IPS-11a (cell line): ENCODE data around the gene ZFPM1.
A peak's percentile ranks its signal among the peaks of the same experiment; 100 is the strongest.

ENCODE experiments used
- H3K4me3 ChIP-seq: one replicate; pipeline ENCODE4 v1.5.1; 2013; ENCODE audit warnings: low read depth, low read length, control low read depth

ZFPM1 gene

DNA sequence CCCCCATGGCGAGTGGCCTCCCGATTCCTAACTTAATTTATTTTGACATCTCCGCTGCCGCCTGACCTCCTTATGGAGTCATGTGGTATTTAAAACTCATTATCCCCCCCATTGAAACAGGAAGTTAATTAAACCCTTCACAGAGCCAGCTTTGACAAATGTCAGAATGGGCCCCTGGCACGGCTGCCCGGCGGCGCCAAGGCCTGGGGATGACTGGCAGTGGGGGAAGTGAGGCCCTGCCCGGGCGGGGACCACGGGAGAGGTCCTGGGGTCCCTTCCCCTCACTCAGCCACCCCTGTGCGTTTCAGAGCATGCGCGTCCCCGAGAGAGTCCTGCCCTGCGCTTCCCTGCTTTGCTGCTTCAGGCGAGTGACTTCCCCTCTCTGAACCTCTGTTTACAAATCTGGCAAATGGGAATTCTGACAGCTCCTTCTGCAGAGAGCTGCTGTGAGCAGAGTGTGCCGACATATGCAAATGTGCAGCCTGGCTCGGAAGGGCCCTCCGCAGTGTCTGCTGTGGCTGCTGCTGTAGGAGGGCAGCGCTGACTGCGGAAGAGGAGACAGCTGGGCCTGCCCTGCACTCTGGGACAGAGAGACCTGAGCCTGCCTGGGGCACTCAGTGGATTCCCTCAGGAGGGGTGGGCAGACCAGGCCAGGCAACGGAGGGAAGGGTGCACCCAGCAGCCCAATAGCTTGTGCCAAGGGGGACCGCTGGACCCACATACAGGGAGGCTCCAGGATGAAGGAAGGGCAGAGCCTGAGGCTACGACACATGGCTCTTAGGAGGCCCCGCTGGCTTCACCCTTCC is 4.4 kb upstream of the ZFPM1 start:
- H3K4me3 ChIP-seq: no peak overlapping the region

DNA sequence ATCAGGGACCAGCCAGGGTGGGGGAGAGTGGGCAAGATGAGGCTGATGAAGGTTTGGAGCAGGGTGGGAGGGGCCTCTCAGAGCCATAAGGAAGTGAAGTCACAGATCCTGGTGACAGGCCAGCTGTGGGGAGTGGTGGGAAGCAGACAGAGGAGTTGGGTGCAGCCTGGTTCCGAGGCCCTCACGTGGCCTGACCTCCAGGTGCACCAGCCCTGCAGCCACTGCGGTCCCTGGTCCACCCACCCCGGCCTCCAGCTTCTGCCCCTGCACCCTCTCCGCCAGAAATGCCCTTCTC is 3.9 kb upstream of the ZFPM1 start:
- no peak overlapping the region for H3K4me3 ChIP-seq

DNA sequence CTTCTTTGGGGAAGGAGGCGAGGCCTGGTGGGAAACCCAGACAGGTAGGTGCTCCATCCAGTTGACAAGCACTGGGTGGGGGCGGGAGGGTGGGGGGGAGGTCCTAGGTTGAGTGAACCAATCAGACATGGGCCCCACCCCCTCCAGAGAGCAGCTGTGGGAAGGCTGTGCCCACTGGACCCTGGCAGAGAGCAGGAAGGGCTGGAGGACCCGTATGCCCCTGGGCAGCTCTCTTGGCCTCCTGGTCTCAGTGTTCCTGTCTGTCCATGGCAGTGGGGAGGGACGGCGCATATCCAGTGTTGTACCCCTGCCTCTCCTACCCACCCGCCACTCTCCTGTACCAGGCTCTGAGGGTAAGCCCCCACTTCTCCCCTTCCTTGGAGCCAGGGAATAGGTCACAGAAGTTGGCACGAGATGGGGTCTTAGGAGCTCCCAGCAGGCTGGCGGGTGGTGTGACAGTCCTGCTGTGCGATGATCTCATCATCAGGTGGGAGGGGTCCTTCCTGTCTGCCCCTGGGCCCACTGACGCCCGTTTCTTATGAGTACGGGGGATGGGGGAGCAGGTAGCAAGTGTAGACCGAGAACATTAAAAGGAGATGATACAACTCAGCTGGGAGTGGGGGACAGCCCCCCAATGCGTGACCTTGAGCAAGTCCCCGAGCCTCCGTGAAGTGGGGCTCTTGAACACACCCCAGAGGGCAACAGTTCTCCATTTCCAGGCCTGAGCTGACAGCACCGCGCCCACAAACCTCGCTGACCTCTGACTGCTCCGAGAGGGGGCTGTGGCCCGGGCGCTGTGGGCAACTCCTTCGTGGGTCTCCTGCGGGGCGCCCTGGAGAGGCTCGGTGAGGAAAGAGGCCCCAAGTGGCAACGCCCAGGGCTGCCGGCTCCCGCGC is 1.2 kb upstream of the ZFPM1 start:
- H3K4me3 ChIP-seq: no peak overlapping the region

DNA sequence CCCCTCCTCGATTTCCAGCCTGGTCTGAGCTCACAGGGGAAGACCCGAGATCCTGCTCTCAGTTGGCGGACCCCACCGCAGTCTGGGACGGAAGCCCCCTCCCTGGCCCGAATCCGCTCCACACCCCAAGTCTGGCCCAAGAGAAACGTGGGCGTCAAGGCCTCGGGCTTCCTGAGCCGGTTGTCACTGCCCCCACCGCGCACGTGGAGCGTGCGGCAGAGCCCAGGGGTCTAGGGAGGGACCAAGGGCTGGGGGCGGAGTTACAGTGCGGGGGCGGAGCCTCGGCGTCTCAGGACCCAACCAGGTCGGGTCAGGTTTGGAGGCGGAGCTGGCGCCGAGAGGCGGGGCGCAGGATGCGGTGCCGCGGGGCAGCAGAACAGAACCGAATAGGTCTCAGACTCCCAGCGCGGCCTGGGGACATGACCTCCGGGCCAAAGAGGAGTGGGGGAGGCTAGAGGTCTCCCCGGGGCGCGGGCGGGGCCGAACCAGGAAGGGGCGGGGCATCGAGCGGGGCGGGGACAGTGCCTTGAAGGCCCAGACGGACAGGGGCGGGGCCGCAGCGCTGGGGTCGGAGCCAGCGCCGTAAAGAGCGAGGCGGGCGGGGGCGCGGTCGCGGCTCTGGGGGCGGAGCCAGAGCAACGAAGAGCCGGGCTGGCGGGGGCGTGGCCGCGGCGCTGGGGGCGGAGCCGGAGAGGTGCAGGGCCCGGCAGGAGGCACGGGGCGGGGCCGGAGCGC is 431 bp upstream of the ZFPM1 start:
- peak overlapping the region; percentile 54 for H3K4me3 ChIP-seq

DNA sequence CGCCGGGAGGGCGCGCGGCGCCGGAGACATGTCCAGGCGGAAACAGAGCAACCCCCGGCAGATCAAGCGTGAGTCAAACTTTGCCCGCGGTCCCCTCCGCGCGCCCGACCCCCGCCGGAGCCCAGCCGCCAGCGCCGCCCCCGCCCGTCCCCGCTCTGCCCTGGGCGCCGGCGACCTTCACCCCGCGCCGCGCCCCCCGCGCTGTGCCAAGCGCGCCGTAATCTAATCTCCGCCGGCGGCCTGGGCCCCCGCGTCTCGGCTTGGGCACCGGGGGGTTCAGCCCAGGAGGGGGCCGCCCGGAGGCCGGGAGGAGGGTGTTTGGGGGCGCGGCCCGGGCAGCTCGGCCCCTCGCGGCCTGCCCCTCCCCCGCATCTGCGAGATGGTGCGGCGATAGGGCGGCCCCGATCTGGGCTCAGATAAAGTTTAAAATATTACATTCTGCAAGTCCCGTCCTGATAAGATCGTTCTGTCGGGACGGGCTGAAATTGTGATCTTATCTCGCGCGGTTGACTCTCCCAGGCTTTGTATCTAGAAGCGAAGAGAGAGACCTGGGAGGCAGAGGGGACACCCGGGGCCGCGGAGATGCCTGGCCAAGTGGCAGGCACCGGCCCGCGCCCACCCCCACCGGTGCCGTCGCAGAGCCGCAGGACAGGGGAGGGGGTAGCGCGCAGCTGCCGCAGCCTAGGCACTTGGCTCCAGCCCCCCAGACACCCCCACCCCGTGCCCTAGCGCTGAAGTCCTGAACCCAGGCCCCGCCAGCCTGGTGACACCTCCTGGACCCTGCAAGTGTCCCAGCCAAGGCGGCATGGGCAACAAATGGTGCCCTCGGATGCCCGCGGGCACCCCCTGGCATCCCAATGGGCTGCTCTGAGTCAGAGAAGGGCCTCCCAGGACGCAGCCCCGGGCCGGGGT is 787 bp downstream of the ZFPM1 start:
- H3K4me3 ChIP-seq: peak overlapping the region; percentile 17

DNA sequence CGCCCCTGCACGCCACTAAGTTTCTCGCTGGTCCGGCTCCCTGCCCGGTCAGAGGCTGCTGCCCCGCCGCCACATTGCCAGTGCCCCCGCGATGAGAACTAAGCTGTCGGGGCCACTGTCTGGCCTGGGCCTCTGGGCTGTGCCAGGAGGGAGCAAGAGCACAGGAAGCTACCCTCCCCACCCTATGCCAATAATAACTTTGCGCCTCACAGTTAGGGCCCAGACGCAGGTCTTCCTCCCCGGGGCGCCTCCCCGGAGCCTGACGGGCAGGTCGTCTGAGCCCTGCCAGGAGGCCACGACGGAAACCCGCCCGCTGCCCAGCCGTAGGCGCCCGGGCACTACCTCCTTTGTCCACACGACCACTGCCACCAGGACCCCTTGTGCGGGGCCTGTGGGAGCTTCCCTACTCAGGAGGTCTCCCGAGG is 1.5 kb downstream of the ZFPM1 start:
- no peak overlapping the region for H3K4me3 ChIP-seq

DNA sequence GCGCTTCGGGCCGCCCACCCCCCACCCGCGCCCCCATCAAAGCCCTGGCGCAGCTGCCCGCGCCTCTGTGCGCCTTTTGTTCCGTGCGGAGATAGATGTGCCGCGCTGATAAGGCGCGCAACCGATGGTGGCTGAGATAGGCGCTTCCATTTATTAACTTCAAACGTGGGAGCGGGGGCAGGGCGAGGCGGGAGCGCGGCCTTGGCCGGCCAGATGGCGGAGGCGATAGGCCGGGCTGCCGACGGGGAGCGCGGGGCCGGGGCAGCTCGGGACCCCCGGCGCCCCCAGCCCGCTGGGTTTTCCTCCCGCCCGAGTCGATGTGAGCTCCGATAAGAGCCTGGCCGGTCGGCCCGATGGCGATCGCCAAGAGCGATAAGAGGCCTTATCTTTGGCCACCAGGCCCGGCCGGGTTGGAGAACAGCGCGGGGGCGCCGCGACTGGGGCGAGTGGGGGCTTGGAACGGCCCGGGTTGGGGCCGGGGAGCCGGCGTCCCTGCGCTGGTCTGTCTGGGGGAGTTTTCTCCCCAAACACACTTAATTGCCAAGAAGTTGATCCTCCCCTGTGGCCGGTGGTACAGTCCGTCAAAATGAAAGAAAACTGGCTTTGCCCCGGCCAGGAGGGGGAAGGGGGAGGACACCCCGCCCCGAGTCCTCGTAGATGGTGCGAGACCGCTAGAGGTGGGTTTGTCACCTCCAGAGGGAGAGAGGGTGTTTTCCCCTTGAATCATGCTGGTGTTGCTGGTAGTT is 2.7 kb downstream of the ZFPM1 start:
- H3K4me3 ChIP-seq: peak overlapping the region; percentile 17

DNA sequence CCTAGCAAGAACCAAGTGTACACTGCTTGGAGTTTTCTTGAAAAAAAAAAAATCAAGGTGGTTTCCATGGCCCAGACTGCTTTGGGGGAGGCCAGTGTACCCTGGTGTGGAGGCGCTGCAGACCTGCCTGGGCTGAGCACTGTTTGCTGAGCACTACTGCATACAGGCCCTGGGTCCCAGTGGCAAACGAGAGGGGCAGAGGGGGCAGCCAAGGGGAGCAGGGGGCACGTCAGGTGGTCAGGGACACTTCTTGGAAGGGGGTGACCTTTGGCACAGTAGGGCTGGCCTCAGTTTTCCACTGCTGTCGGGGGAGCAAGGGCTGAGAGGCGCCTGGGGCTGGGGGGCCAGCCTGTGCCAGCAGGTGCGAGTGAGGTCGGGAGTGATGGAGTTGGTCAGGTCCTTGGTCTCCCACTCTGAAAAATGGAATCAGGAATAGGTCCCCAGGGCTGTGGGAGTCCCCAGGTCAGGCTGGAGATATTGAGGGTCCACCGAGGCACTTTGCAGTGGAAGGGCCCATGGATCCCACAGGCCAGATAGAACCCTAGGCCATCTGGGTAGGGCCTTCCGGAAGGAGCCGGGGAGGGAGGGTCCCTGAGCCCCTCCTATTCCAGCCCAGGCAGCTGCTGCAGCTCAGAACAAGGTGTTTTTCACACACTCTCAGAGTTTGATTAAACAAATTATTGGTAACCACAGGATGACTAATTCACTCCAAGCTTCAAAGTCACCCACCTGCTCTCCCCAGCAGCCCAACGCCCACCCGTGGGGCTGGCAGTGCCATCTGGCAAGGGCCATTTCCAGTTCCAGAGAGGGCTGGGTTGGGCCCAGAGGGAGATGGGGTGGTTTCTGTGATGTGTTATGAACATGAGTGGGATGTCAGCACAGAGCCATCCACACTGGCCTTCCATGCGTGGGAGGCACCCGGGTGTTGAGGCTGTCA is 3.5 kb downstream of the ZFPM1 start:
- H3K4me3 ChIP-seq: no peak overlapping the region

DNA sequence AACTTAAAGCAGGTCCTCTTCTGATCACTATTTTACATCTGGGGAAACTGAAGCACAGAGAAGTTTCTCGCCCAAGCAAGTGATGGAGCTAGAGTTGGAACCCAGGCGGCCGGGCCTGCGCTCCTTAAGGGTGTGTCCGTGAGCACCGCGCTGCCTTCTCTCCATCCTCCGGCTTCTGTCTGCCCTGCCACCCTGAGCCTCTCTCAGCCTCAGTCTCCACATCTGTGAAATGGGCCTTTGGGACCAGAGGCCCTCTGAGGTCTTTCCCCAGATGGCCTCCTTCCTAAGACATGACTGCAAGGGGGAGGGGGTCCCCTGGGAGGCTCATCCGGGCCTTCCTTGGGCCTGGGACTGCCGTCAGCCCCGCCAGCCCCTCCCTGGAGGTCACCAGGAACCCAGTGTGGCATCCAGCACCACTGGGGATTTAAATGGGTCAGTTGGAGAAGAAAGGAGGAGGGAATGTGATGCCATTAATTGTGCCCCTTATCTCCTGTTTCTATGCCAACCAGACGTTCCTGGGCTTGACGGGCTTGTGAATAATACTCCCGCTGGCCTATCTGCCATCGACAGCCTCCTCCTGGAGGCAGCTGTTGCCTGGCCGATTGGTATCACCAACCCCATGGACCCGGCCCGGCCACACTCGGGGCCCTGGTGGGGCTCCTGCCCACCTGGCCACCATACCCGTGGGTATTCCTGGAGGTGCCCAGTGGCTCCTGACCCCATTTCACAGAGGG is 5.1 kb downstream of the ZFPM1 start:
- no peak overlapping the region for H3K4me3 ChIP-seq

DNA sequence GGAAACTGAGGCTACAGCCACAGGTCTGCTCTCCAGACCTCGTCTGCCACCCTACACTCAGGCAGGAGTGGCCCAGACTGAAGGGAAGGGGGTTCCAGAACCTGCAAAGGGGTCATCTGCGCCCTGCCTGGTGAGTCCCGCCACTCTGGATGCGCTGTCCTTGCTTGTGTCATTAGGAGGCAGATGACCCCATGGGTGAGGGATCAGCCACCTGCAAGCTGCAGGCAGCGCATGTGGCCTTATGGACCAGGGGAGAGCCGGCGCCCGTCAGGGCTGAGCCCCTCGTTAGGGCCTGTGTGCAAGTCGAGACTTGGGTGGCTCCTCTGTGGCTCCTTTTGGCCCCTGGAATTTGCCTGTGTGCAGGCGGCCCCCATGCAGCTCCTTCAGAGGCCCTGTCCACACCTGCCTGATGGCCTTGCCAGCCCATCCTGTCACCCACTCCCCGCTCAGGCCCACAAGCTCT is 5.7 kb downstream of the ZFPM1 start:
- H3K4me3 ChIP-seq: no peak overlapping the region

DNA sequence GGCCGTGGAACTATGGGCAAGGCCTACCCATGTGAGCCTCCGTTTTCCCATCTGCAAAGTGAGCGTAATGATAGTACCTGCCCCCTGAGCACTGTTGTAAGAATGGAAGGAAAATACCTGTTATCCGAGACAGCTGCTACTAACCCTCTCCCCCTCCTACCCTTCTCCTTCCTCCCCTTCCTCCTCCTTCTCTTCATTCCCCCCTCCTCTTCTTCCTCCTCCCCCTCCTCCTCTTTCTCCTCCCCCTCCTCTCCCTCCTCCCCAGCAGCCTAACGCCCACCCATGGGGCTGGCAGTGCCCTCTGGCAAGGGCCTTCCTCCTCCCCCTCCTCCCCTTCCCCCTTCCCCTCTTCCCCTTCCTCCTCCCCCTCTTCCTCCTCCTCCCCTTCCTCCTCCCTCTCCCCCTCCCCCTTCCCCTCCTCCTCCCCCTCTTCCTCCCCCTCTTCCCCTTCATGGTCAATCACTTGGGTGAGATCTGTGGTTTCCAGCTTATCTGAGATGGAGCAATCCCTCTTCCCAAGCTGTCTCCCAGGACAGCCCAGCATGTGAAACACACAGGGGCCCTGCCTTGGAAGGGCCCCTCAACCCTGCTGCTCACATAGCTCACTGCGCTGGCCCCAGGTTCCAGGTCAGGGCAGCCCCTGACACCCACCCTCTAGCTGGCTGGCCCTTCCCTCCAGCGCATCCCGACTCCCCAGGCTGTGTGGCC is 6.4 kb downstream of the ZFPM1 start:
- no peak overlapping the region for H3K4me3 ChIP-seq

DNA sequence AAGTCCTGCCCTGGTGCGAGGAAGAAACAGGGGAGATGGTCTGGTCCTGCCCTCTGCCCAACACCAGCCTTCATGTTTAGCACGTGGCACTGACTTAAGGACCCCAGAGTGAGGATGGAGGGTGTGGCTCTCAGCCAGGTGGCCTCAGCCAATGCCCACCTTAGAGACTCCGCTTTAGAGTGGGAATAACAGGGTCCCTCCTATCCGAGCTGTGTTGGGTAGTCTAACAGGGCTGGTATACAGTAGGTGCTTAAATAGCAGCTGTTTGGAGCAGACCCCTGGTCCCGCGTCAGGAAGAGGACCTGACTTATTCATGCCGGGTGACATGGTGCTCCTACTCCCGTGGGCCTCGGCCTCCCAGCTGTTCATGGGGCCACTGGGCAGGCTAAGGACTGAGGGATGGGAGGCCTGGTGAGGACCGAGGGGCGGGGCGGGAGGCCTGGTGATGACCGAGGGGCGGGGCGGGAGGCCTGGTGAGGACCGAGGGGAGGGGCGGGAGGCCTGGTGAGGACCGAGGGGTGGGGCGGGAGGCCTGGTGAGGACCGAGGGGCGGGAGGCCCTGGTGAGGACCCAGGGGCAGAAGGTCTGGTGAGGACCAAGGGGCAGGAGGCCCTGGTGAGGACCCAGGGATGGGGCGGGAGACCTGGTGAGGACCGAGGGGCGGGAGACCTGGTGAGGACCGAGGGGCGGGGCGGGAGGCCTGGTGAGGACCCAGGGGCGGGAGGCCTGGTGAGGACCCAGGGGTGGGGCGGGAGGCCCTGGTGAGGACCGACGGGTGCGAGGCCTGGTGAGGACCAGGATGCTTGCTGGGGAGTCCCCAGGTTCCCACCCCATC is 7.6 kb downstream of the ZFPM1 start:
- no peak overlapping the region for H3K4me3 ChIP-seq

DNA sequence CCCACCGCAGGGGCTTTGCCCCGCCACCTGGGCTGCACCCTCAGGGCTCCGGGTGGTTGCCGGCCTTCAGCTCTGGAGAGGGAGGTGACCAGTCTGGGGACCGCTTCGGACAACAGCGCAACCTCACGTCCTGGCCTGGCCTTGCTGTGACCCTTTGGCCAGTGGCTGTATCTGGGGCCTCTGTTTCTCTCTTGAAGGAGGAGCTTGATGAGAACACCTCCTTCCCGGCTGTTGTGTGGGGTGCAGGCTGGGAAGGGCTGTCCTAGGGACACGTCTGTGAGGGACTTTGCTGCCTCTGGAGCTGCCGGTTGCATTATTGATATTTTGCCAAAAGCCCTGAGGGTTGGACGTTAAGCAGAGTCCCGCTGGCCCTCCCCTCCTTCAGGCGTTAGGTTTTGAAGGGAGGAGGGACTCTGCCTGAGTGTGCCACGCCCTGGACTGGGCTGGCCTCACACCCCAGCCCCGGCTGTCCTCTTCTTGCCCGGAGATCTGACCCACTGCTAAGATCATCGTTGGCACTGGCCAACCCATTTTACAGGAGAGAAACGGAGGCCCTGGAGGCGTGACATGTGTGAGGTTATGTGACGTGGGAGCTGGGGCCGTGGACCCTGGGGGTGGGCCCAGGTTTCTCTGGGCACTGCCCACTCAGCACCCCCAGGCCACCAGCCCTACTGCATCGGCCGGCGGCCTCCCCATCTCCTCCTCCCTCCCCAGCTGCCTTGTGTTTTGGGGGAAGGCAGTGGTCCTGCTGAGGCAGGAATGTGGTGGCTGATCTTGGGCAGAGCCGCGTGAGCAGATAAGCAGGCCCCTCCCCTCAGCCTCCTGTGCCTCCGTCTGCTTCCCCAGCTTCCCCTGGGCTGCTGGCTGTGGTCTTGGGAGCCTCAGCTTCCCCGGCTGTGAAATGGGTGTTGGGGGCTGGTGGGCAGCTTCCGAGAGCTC is 8.5 kb downstream of the ZFPM1 start:
- no peak overlapping the region for H3K4me3 ChIP-seq

DNA sequence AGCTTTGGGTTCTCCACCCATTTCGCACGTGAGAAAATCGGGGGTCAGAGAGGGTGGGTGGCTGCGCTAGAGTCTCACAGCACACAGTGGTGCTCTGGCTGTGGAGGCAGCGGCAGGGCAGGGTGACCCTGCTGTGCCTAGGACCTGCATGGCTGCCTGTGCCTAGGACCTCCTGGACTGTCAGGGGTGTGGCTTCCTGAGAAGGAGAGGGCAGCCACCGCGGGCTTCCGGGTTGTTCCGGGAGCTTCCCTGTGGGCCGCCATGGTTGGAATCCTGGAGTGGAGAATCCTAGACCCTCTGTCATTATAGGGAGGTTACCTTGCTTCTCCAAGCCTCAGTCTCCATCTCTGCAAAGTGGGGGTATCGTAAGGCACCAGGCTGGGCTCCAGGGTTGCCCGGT is 9.3 kb downstream of the ZFPM1 start:
- no peak overlapping the region for H3K4me3 ChIP-seq

DNA sequence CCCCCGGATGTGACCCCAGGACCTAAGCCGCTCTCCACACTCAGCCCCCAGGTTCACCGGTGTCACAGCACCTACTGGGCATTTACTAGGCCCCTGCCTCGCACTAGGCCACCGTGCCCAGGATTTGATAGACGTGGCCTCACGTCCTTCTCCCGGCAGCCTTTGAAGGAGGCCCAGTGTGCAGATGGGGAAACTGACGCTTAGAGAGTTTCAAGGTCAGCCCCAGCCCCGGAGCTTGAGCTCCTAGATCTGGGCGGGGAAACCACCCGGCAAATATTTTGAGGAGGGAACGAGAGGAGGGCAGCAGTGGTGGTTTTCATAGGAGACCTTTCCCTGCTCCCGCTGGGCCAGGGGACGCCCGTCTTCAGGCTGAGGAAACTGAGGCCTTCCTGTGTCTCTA is 10.3 kb downstream of the ZFPM1 start:
- H3K4me3 ChIP-seq: no peak overlapping the region
